Putamen (tissue), 1 donor: ENCODE results near the gene HPSE.

Source experiments
- DNase-seq: peaks from one replicate; pipeline ENCODE4 v3.0.0-alpha.2; 2016; ENCODE audit warnings: low spot score

The HPSE gene

DNA sequence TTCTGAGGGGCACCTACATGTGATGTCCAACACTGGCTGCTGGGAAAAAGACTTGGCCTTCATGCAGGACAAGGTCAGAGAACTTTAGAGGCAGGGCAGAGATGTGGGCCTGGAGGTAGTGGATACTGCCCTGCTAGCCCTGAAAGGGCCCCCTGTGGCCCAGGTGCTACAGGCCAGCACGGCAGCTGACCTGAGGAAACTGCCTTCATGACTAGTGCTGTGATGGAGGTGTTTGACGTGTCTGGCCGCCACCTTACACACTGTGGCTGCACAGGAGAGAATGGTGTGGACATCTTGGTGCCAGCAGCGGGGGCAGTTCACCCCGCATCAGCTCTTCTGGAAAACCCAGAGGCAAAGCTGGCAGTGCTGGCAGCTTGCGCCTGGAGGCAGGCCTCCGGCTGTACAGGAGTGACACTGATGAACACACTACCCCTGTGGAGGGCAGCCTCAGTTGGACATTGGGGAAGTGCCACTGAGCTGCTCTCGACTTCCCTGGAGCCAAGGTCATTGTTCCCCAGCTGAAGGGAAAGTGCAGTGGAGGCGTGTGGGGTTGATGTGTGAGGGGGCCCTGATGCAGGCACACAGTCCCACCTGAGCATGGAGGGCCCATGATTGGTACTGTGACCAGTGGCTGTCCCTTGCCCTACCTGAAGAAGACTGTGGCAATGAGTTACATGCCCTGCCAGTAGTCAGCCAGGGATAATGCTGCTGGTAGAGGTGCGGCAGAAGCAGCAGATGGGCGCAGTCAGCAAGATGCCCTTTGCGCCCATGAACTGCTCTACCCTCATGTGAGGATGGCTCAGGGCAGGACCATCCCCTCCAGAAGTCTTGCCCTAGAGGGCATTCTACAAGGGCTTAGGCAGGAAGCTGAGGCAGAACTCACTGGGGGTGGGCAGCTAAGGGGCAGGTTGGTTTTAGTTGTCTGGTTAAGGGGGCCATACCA lies 87.0 kb downstream of the HPSE start:
- DNase-seq: no peak
